Natural killer cell (primary cell): ENCODE measurements around the gene SORBS1. TPM values are rescaled to one million over a fixed set of nuclear protein-coding genes. Genes with fewer than 3 reads are reported as not detected.

Experiments used
- ATAC-seq, 3 donors: fragments of 150-1000 bp in 2 of 3; fragments of 200-7000 bp in 1 of 3; cut with Tn5 transposase; 1 replicate in 1 of 3; 2 replicates in 2 of 3; pipeline ENCODE4 v1.10.0; 2021; ENCODE audit warnings: mild to moderate bottlenecking in 2 of 3, moderate library complexity in 2 of 3
- DNase-seq, 2 donors: peaks; one replicate each; pipeline versions ENCODE4 v3.0.0 to v3.0.0-alpha.2; 2013 to 2021; ENCODE audit warnings: mixed read lengths in 1 of 2
- H3K27ac ChIP-seq: one replicate; pipeline ENCODE4 v1.5.1; 2013; ENCODE audit warnings: mild to moderate bottlenecking, low read length
- H3K27me3 ChIP-seq: one replicate; pipeline ENCODE4 v1.6.1; 2013; ENCODE audit warnings: low read length; ENCODE audit not compliant: control insufficient read depth, insufficient read depth
- H3K36me3 ChIP-seq: one replicate; pipeline ENCODE4 v1.6.1; 2013; ENCODE audit warnings: low read length; ENCODE audit not compliant: control insufficient read depth, insufficient read depth
- H3K4me1 ChIP-seq: one replicate; pipeline ENCODE4 v1.6.1; 2013; ENCODE audit warnings: low read length; ENCODE audit not compliant: control insufficient read depth, insufficient read depth
- H3K4me3 ChIP-seq: one replicate; pipeline ENCODE4 v1.5.1; 2013; ENCODE audit warnings: low read length
- H3K9me3 ChIP-seq: one replicate; pipeline ENCODE4 v1.6.1; 2013; ENCODE audit warnings: low read length; ENCODE audit not compliant: control insufficient read depth, insufficient read depth
- H3K27ac Mint-ChIP-seq, 2 donors: one replicate each; pipeline ENCODE4 v1.8.0; 2022; ENCODE audit warnings: mild to moderate bottlenecking in 2 of 2, mixed read lengths in 2 of 2, moderate library complexity in 1 of 2
- H3K27me3 Mint-ChIP-seq, 2 donors: one replicate each; pipeline ENCODE4 v1.8.0; 2022; ENCODE audit warnings: low read depth in 2 of 2, mixed read lengths in 2 of 2
- H3K36me3 Mint-ChIP-seq: one replicate; pipeline ENCODE4 v1.8.0; 2022; ENCODE audit warnings: mixed read lengths
- H3K4me1 Mint-ChIP-seq, 2 donors: one replicate each; pipeline ENCODE4 v1.8.0; 2022; ENCODE audit warnings: mixed read lengths in 2 of 2
- H3K4me3 Mint-ChIP-seq: one replicate; pipeline ENCODE4 v1.8.0; 2022; ENCODE audit warnings: mild to moderate bottlenecking, moderate library complexity, mixed read lengths
- H3K9me3 Mint-ChIP-seq, 2 donors: one replicate each; pipeline ENCODE4 v1.8.0; 2022; ENCODE audit warnings: mixed read lengths in 2 of 2
- WGBS: methylation state at CpG from one replicate; pipeline ENCODE4 v1.1.7; 2013; ENCODE audit warnings: missing lambda C conversion rate; ENCODE audit not compliant: insufficient coverage; 5-methylcytosine and 5-hydroxymethylcytosine counted together
- intact Hi-C: fragments of 100-400 bp; cut with micrococcal nuclease; formaldehyde crosslinking; loops from one replicate; pipeline ENCODE4 v1.14.2; 2022
- total RNA-seq, 4 donors: library from RNA; stranded (reverse); fragments of 120-200 nt in 1 of 4; gene quantifications; one replicate each; pipeline versions ENCODE4 v1.2.3 to v1.2.4, GENCODE V29; 2013 to 2022
- TF ChIP-seq, protein P1 (sequence below): fragments of 200-600 bp; IDR thresholded peaks from one replicate; pipeline ENCODE4 v1.8.0; 2022; ENCODE audit warnings: antibody characterized with exemption

Gene SORBS1
- total RNA-seq, 3 donors from 2014 or later (not counting 1 experiment from before 2014, with no cell fraction given): 2.4 to 5.4 (median 2.8) TPM

- H3K27ac ChIP-seq: no peak overlapping the region
- peaks cover 0 to 34% of the 10 kb centered on the region in 2 donors for H3K27me3 Mint-ChIP-seq
- WGBS: 93% methylated on average over 10 of the region's 12 CpGs
- no peaks in the 10 kb centered on the region for H3K9me3 Mint-ChIP-seq
- no peaks in the 10 kb centered on the region for H3K36me3 Mint-ChIP-seq
- H3K4me3 ChIP-seq: peak overlapping the region; percentile 72
- peaks cover 39% of the 10 kb centered on the region for H3K4me1 ChIP-seq
- H3K4me3 Mint-ChIP-seq: peak overlapping the region; percentile 86
- ATAC-seq (no peak), DNase-seq (no peak)
- intact Hi-C loops: no loop called here
- H3K9me3 ChIP-seq: no peaks in the 10 kb centered on the region
- H3K27me3 ChIP-seq: no peaks in the 10 kb centered on the region
- H3K4me1 Mint-ChIP-seq: peaks cover 13 to 27% of the 10 kb centered on the region in 2 donors
- TF ChIP-seq, protein P1, sequence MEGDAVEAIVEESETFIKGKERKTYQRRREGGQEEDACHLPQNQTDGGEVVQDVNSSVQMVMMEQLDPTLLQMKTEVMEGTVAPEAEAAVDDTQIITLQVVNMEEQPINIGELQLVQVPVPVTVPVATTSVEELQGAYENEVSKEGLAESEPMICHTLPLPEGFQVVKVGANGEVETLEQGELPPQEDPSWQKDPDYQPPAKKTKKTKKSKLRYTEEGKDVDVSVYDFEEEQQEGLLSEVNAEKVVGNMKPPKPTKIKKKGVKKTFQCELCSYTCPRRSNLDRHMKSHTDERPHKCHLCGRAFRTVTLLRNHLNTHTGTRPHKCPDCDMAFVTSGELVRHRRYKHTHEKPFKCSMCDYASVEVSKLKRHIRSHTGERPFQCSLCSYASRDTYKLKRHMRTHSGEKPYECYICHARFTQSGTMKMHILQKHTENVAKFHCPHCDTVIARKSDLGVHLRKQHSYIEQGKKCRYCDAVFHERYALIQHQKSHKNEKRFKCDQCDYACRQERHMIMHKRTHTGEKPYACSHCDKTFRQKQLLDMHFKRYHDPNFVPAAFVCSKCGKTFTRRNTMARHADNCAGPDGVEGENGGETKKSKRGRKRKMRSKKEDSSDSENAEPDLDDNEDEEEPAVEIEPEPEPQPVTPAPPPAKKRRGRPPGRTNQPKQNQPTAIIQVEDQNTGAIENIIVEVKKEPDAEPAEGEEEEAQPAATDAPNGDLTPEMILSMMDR: no peak
- H3K27ac Mint-ChIP-seq: no peak overlapping the region
- no peaks in the 10 kb centered on the region for H3K36me3 ChIP-seq
Observed at GRCh38 chr10:95289003-95289920, 271.9 kb downstream of the SORBS1 start.

DNA sequence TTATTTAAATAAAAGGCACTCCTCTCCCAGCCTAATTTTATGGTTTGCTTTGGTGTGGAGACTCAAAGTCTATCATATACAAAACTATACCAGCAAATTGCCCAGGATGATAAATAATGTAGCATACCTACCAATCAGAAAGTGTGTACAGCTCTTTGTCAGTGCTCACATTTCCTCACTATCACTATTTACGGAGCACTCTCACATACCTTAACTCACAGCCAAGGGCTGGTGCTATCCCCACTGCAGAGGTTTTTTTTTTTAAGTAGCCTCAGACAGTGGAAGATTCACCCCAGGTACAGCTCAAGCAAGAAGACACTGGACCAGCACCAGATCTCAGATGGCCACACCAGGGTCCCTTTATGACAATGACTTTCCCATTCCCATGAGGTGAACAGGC, 272.9 kb downstream of the SORBS1 start:
- TF ChIP-seq, protein P1: no peak
- H3K4me3 ChIP-seq: no peak overlapping the region
- Mint-ChIP-seq H3K4me3 (peak overlapping the region; percentile 25), H3K4me1 (peaks cover 13 to 27% of the 10 kb centered on the region in 2 donors), H3K9me3 (no peaks in the 10 kb centered on the region), H3K27ac (no peak overlapping the region), H3K27me3 (peaks cover 0 to 30% of the 10 kb centered on the region in 2 donors), H3K36me3 (no peaks in the 10 kb centered on the region)
- intact Hi-C loops: no loop called here
- no peaks in the 10 kb centered on the region for H3K36me3 ChIP-seq
- H3K9me3 ChIP-seq: no peaks in the 10 kb centered on the region
- H3K27me3 ChIP-seq: no peaks in the 10 kb centered on the region
- no peak for DNase-seq
- H3K4me1 ChIP-seq: peaks cover 39% of the 10 kb centered on the region
- no peak overlapping the region for H3K27ac ChIP-seq
- 91% methylated on average over 1 of the region's 1 CpG for WGBS
- no peak for ATAC-seq

DNA sequence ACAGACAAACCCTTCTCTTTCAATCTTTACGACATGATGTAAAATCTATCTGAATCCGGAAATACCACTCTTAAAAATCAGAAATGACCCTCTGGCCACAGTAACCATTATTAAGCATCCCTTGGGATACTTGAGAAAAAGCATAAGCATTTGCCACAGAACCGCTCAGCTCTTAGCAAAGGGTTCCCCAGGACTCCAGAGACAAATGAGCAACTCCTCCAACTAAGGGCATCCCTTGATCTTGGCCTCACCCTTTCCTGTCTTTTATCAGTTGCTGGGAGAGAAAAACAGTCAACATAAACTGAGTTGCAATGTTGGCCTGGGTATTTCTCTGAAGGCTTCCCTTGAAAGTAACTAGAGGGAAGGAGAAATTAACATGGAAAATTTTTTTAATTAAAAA, 273.9 kb downstream of the SORBS1 start:
- no peaks in the 10 kb centered on the region for H3K9me3 Mint-ChIP-seq
- H3K4me3 Mint-ChIP-seq: no peak overlapping the region
- no peak for DNase-seq
- H3K4me1 Mint-ChIP-seq: peaks cover 13 to 27% of the 10 kb centered on the region in 2 donors
- Histone ChIP-seq H3K27me3 (no peaks in the 10 kb centered on the region), H3K27ac (no peak overlapping the region), H3K4me1 (peaks cover 35% of the 10 kb centered on the region), H3K9me3 (no peaks in the 10 kb centered on the region), H3K4me3 (no peak overlapping the region), H3K36me3 (no peaks in the 10 kb centered on the region)
- H3K27ac Mint-ChIP-seq: no peak overlapping the region
- H3K27me3 Mint-ChIP-seq: peaks cover 0 to 27% of the 10 kb centered on the region in 2 donors
- no peak for ATAC-seq
- intact Hi-C loops: no loop called here
- no peaks in the 10 kb centered on the region for H3K36me3 Mint-ChIP-seq
- TF ChIP-seq, protein P1: no peak
- WGBS: 92% methylated on average over 3 of the region's 3 CpGs
